Measurements from ENCODE around the gene GNG7.

GRCh38 chr19:2726160-2726855 is 23.8 kb upstream of the GNG7 start:
- TF ChIP-seq CTCF (conservative IDR thresholded peaks at IDR 0.05; ENCODE audit: low read length) (no peak), EZH2phosphoT487 (IDR thresholded peaks at IDR 0.05; ENCODE audit: borderline replicate concordance) (no peak)
